Measurements from ENCODE around the gene BICDL1. TPM values are rescaled to one million over a fixed set of nuclear protein-coding genes. Genes with fewer than 3 reads are reported as not detected.
A peak's percentile ranks its signal among the peaks of the same experiment; 100 is the strongest.

The BICDL1 gene
- total RNA-seq, 1 donor: not detected

DNA sequence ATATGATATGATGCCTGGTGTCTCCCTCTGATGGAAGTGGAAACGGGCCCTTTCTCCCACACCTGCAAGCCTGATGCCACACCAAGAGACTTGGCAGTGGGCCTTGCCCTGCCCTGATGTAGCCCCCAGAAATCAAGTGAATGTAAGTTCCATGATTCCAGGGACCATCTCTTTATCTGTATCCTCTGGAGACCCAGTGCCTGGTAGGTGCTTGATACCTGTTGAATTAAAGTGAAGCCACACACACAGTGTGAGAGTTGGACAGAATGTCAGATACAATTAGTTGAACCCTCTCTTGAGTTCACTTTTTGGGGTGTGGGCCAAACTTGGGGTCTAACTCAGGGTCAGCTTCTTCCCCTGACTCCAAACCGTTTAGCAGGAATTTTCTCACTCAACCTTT lies 132.3 kb downstream of the BICDL1 start:
- H3K4me3 ChIP-seq (ENCODE audit: low read depth, low read length): no peak overlapping the region
- TF ChIP-seq CTCF (IDR thresholded peaks at IDR 0.05; ENCODE audit: insufficient read depth, low read length): no peak
- no peak for DNase-seq (ENCODE audit: low read depth)

DNA sequence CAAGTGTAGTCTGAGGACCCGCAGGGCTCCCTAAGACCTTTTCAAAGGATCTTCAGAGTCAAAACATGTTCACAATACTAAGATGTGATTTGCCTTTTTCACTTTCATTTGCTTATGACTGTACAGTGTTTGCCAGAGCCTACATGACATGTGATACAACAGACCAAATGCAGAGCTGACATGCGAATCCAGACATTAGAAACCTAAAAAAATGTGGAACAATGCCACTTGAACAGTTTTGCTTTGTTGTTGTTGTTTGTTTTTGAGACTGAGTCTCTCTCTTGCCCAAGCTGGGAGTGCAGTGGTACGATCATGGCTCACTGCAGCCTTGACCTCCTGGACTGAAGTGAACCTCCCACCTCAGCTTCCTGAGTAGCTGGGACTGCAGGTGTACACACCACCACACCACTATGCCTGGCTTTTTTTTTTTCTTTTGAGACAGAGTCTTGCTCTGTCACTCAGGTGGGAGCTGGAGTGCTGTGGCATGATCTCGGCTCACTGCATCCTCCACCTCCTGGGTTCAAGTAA lies 132.8 kb downstream of the BICDL1 start:
- TF ChIP-seq CTCF (IDR thresholded peaks at IDR 0.05; ENCODE audit: insufficient read depth, low read length): no peak
- no peak overlapping the region for H3K4me3 ChIP-seq (ENCODE audit: low read depth, low read length)
- DNase-seq (ENCODE audit: low read depth): no peak

DNA sequence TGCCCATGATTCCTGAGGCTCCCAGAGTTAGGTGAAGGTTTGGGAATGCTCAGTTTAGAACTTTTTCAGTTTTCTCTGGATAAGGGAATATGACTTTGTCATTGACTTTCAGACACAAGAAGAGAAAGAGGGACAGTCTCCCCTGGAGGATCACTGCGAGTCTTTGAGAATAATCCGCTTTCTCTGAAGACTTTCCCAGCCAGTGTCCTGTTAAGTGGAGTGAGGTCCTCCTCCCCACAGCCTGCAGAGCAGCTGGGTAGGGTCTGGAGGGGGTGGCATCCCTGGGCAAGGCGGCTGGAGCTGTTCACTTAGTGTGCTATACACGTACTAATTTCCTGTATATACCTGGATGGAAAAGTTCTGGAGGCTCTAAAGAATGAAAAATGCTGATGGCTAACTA lies 136.0 kb downstream of the BICDL1 start:
- H3K4me3 ChIP-seq (ENCODE audit: low read depth, low read length): no peak overlapping the region
- no peak for DNase-seq (ENCODE audit: low read depth)
- no peak for TF ChIP-seq CTCF (IDR thresholded peaks at IDR 0.05; ENCODE audit: insufficient read depth, low read length)

DNA sequence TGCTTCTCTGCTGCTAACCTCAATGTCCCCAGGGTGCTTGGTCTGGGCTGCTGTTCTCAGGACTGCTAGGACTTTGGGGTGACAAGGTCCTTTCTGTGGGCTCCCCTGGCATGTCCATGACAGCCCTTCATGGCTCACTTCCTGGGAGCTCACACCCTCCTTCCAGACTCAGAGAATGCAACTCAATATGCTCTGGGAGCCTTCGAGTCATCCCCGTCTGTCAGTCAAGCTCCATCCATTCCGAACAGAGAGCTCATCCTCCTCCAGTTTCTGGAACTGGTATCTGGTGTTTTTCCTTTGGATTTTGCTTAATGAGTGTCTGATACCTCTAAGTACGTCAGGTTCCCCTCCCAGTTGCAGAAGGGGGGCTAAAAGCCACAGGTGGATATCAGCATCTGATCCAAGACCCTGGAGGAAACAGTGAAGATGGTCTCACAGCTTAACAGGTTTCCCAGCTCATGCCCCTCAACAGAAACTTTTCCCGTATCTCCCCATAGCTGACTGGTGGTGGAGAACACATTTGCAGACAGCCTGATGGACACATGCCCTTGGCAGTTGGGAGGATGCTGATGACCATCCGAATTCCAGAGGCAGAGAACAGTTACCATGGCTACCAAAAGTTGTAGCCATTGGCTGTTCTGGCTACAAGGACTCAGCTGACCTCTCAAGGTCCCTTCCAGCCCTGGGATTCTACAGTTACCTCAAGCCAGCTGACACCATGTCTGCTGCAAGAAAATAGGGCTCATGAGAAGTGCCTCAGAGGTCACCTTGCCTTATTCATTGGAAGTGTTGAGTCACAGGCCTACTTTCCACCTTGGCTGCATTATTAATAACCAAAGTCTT lies 137.0 kb downstream of the BICDL1 start:
- no peak overlapping the region for H3K4me3 ChIP-seq (ENCODE audit: low read depth, low read length)
- TF ChIP-seq CTCF (IDR thresholded peaks at IDR 0.05; ENCODE audit: insufficient read depth, low read length): no peak
- DNase-seq (ENCODE audit: low read depth): no peak

GRCh38 chr12:120126635-120127005 lies 137.6 kb downstream of the BICDL1 start:
- no peak for TF ChIP-seq CTCF (IDR thresholded peaks at IDR 0.05; ENCODE audit: insufficient read depth, low read length)
- DNase-seq (ENCODE audit: low read depth): peak; percentile 60
- H3K4me3 ChIP-seq (ENCODE audit: low read depth, low read length): no peak overlapping the region

GRCh38 chr12:120130011-120130410 lies 141.0 kb downstream of the BICDL1 start:
- TF ChIP-seq CTCF (IDR thresholded peaks at IDR 0.05; ENCODE audit: insufficient read depth, low read length): no peak
- DNase-seq (ENCODE audit: low read depth): no peak
- no peak overlapping the region for H3K4me3 ChIP-seq (ENCODE audit: low read depth, low read length)
